NOMO-1 treated with DMSO at 0.1 percent for 48 hours (cell line): Measurements from ENCODE around the gene TMEM72.

Experiments used
- DNase-seq: peaks from one replicate; lab custom pipeline; 2025; ENCODE audit not compliant: unreplicated experiment; lab: John Stamatoyannopoulos, UW

TMEM72 gene

DNA sequence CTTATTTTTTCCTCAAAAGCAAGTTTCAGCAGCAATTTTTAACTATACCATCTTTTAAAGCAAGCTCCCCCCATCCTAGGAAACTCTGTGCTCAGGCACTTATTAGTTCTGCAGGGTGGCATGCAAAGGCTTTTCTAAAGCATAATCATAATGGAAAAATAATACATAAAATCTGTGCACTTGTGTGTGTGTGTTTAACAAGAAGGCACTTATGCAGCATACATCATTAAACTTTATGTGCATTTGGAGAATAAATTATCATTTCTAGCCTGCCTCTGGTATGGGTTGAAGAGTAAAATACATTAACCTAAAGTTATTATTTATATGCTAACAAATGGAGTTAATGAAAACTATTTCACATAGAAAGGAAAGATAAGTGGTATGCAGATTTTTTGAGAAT, 42.9 kb downstream of the TMEM72 start:
- DNase-seq, result no peak

DNA sequence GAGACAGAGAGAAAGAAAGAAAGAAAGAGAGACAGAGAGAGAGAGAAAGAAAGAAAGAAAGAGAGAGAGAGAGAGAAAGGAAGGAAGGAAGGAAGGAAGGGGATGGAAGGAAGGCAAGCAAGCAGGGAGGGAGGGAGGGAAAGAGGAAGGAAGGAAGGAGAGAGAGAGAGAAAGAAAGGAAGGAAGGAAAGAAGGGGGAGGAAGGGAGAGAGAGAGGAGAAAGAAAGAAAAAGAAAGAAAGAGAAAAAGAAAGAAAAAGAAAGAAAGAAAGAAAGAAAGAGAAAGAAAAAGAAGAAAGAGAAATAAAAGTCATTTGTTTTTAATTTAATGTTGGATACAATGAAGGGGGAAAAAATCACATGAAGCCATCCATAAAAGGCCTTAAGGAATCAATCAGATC, 43.8 kb downstream of the TMEM72 start:
- no peak for DNase-seq

GRCh38 chr10:44955413-44956070, 44.4 kb downstream of the TMEM72 start:
- no peak for DNase-seq

- no peak for DNase-seq
Measured at GRCh38 chr10:44956226-44956625, 45.1 kb downstream of the TMEM72 start.

GRCh38 chr10:44956717-44957706, 45.9 kb downstream of the TMEM72 start:
- DNase-seq, result no peak

GRCh38 chr10:44958196-44958897, 47.2 kb downstream of the TMEM72 start:
- no peak for DNase-seq

DNA sequence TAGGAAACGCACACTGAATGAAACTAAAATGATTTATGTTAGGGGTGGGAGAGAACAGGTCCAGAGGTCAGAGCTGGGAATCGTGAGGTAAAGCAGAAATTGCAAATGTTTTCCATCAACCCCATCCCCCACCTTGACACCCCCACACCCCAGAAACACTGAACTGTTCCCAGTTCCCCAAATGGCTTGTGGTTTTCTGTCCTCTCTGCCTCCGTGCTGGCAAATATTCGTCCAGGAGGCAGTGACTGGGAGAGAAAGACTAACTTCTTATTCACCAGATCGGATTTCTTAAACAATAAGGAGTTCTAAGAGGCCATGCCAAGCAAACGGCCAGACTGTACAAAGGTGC, 47.7 kb downstream of the TMEM72 start:
- no peak for DNase-seq

DNA sequence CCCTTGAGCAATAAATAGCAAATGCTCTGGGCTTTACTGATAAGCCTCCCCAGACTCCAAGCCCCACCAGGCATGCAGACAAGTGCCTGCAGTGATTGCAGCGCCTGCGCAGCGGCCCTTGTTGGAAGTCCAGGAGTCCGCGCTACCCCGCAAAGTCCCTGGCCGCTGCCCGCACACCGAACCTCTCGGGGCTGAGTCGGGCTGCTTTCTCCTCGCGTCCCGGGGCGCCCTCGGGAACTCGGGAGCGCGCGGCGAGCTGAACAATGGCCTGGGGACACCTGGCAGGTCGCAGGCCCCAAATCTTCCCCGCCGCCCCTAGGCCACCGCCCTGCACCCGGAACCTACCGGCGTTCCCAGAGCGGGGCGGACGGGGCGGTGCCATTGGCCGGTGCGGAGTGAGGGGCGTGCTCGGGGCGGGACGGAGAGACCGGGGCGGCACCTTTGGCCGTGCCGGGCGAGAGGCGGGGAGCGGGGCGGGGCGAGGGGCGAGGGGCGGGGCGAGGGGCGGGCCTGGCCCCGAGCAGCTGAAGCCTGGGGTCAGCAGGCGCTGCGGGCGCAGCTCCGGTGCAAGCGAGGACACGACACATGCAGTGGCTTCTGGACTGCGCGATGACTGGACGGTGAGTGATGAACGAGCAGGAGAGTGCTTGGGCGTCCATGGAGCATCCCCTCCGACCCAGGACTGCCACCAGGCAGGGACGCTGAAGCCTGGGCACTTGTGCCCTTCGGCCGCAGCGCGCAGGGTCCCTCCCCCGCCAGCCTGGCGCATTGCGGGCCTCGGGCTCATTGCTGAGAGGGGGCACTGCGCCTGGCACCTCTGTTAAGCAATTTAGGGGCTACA, 48.3 kb downstream of the TMEM72 start, which contains the start of gene RASSF4:
TSS of gene RASSF4 (plus strand) at position 556 of the 841 bp plus-strand sequence. CDS start 10,401 bp downstream, outside the sequence.
- peak; percentile 82 for DNase-seq

- DNase-seq, result no peak
Measured at GRCh38 chr10:44960088-44960460, 48.9 kb downstream of the TMEM72 start.

- DNase-seq, result peak; percentile 42
Measured at GRCh38 chr10:44960482-44961229, 49.5 kb downstream of the TMEM72 start.

DNA sequence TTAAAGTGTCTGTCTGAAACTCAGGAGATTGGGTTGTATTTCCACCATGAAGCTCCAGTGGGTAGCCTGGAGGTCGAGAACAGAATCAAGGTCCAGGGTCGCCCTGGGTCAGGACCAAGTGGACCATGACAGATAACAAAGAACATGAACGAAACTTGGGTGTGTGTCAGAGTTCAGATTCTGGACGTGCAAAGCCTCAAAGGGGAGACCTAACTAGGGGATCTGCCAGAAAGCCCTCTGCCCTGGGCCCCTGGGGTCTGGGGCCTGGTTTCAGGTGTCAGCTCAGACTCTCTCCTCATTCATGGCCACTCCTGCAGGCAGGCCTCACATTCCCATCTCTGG, 50.1 kb downstream of the TMEM72 start:
- DNase-seq, result no peak

- no peak for DNase-seq
Measured at GRCh38 chr10:44961931-44962750, 51.0 kb downstream of the TMEM72 start.

DNA sequence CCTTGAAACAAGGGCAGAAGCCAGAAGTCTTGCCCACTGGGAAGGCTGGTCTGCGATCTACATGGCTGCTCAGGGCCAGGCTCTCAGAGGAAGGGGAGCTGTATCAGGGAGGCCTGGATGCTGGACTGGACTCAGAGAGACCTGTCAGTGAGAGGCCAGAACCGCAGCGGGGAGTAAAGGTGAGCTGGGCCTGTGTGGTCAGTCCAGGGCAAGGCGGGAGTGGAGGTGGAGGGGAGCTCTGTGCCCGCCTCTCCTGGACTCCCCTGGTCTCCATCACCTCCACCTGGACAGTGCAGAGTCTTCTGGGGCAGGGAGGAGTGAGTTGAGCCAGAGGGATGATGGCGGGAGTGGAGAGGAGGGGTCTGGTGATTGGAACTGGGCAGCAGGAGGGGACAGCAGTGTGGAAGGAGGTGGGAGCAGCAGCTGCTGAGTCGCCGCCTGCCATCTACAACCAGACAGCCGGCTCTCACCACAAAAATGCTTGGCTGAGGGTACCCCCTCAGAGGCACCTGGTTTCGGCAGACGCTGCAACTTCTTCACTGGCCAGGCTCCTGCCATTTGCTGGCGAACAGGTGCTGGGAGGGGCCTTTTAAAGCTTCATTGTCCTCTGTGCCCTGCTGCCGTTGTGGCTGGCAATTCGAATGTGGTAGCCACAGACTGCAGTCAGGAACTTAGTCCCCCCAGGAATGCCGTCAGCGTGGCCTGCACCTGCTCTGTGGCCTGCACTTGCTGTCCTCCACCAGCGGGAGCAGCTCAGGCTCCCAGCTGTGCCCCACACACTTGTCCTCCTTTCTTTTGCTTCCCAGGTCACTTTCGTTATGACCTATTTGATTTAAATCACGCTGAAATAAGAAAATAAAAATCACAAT, 52.0 kb downstream of the TMEM72 start:
- DNase-seq, result no peak

DNA sequence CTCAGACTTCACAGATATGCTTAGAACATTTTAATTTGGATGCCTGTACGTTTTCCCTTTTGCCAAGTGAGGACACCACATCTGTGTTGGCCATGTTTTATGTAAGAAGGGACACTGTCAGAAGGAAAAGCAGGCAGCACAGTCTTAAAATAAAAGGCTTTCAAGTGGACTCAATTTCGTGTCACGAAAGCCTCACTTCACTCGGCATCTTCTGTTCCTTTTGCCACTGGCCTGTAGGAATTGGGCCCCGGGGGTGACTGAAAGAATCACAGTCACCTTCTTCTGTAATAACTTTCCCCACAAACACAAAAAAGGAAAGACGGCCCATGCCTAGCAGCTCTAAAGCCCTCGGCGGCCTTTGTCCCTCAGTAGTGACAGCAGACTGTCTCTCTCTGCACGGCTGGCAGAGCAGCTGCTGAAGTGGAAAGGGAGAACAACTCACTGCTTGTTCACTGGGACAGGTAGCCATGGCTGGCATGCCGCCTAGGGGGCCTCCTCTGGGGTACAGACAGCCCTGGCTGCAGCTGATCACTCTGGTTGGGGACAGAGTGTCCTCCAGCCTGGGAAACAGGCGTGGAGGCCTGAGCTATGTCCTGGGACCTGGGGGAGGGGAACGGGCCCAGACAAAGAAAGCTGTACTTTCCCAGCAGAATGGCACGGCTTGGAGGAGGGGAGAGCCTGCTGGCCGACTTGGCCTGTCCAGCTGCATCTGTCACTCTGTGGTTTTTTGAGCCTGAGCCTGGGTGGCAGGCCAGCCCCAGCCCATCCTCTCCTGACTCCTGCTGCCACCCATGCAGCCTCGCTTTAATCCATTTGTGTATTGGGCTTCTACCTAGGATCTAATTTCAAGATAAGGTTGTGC, 52.9 kb downstream of the TMEM72 start:
- no peak for DNase-seq

- no peak for DNase-seq
Measured at GRCh38 chr10:44965104-44965503, 54.0 kb downstream of the TMEM72 start.

- DNase-seq, result no peak
Measured at GRCh38 chr10:44965651-44966097, 54.5 kb downstream of the TMEM72 start.

- no peak for DNase-seq
Measured at GRCh38 chr10:44966129-44966815, 55.1 kb downstream of the TMEM72 start.
